ENCODE data around the gene MCM6. TPM values are rescaled to one million over a fixed set of nuclear protein-coding genes. Genes with fewer than 3 reads are reported as not detected.
"Not testable (repeated sequence)": the region's sequence is repeated elsewhere in the genome, so short reads cannot be mapped to it uniquely, and the experiment has no call there.

MCM6 gene
- total RNA-seq, 1 donor from 2014 or later = 74.4 TPM

DNA sequence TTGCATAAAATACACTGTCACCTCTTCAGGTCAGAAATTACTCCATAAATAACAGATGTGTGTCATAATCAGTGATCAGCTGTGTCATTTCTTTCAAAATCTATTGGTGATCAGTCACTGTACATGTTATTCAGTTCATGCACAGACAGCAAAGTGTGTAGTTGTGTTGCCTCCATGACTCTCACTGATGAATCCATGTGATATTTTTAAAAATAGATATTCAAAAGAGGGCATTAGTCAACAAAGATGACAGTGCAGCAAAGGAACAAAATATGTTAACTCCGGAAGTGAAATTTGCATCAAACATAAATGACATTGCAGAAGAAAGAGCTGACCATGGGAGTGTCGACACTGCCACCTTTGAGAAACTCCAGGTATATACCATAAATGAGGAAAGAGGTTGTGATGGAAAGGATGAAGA lies 17.1 kb upstream of the MCM6 start:
- Mint-ChIP-seq H3K4me3 (no peak overlapping the region), H3K27ac (no peak overlapping the region), H3K9me3 (peaks cover 2% of the 10 kb centered on the region), H3K27me3 (ENCODE audit: insufficient read depth, low read depth) (no peaks in the 10 kb centered on the region), H3K4me1 (no peaks in the 10 kb centered on the region), H3K36me3 (no peaks in the 10 kb centered on the region)
- Histone ChIP-seq H4K20me1 (ENCODE audit: low read depth) (no peaks in the 10 kb centered on the region), H3K79me2 (ENCODE audit: low read depth) (no peaks in the 10 kb centered on the region), H3K36me3 (no peaks in the 10 kb centered on the region), H3K9me3 (ENCODE audit: low read depth) (no peaks in the 10 kb centered on the region), H3K4me3 (no peak overlapping the region), H2AFZ (replicated peaks) (no peak overlapping the region), H3K27ac (no peak overlapping the region), H3K4me2 (no peak overlapping the region), H3F3A (ENCODE audit: low read depth) (no peaks in the 10 kb centered on the region), H3K4me1 (no peaks in the 10 kb centered on the region), H3K27me3 (no peaks in the 10 kb centered on the region), H3K9ac (no peak overlapping the region)
- TF ChIP-seq EZH2phosphoT487 (IDR thresholded peaks at IDR 0.05) (no peak), EZH2 (IDR thresholded peaks at IDR 0.05) (no peak)
- TF ChIP-seq, protein P1, sequence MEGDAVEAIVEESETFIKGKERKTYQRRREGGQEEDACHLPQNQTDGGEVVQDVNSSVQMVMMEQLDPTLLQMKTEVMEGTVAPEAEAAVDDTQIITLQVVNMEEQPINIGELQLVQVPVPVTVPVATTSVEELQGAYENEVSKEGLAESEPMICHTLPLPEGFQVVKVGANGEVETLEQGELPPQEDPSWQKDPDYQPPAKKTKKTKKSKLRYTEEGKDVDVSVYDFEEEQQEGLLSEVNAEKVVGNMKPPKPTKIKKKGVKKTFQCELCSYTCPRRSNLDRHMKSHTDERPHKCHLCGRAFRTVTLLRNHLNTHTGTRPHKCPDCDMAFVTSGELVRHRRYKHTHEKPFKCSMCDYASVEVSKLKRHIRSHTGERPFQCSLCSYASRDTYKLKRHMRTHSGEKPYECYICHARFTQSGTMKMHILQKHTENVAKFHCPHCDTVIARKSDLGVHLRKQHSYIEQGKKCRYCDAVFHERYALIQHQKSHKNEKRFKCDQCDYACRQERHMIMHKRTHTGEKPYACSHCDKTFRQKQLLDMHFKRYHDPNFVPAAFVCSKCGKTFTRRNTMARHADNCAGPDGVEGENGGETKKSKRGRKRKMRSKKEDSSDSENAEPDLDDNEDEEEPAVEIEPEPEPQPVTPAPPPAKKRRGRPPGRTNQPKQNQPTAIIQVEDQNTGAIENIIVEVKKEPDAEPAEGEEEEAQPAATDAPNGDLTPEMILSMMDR (IDR thresholded peaks at IDR 0.05) = no peak
- no peak for DNase-seq (ENCODE audit: low spot score)

DNA sequence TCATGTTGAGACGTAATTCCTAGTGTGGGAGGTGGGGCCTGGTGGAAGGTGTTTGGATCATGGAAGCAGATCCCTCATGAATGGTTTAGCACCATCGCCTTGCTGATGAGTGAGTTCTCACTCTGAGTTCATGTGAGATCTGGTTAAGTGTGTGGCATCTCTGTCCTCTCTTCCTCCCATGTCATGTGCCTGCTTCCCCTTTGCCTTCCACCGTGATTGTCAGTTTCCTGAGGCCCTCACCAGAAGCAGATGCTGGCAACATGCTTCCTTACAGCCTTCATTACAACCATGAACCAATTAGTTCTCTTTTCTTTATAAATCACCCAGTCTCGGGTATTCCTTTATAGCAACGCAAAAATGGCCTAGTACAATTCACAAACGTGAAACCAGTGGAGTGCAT lies 14.6 kb upstream of the MCM6 start:
- Histone ChIP-seq H3K4me1 (no peaks in the 10 kb centered on the region), H4K20me1 (ENCODE audit: low read depth) (no peaks in the 10 kb centered on the region), H2AFZ (replicated peaks) (peak overlapping the region; percentile 27), H3K27me3 (no peaks in the 10 kb centered on the region), H3K4me3 (no peak overlapping the region), H3K36me3 (no peaks in the 10 kb centered on the region), H3K9me3 (ENCODE audit: low read depth) (no peaks in the 10 kb centered on the region), H3F3A (ENCODE audit: low read depth) (no peaks in the 10 kb centered on the region), H3K27ac (no peak overlapping the region), H3K9ac (no peak overlapping the region), H3K79me2 (ENCODE audit: low read depth) (no peaks in the 10 kb centered on the region), H3K4me2 (no peak overlapping the region)
- H3K4me3 Mint-ChIP-seq = no peak overlapping the region
- peaks cover 7% of the 10 kb centered on the region for H3K9me3 Mint-ChIP-seq
- no peaks in the 10 kb centered on the region for H3K4me1 Mint-ChIP-seq
- H3K27ac Mint-ChIP-seq = no peak overlapping the region
- no peaks in the 10 kb centered on the region for H3K27me3 Mint-ChIP-seq (ENCODE audit: insufficient read depth, low read depth)
- no peak for DNase-seq (ENCODE audit: low spot score)
- TF ChIP-seq EZH2phosphoT487 (IDR thresholded peaks at IDR 0.05) (no peak), EZH2 (IDR thresholded peaks at IDR 0.05) (no peak)
- H3K36me3 Mint-ChIP-seq = peaks cover 2% of the 10 kb centered on the region

DNA sequence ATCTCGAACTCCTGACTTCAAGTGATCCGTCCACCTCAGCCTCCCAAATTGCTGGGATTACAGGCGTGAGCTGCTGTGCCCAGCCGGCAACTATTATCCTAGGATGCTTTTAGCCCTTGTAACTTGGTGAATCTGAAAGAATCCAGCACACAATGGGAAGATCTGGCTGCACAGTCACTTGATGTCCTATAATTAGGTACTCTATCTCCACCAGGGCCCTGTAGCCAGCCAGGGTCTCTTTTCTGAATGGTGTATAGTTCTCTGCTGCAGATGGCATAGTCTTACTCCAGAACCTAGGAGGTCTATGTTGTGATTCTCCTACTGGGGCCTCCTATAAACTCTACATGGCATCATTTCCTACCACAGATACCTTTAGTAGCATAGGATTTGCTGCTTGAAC lies 13.9 kb upstream of the MCM6 start:
- Mint-ChIP-seq H3K36me3 (peaks cover 2% of the 10 kb centered on the region), H3K27ac (no peak overlapping the region), H3K4me1 (no peaks in the 10 kb centered on the region), H3K9me3 (peaks cover 7% of the 10 kb centered on the region), H3K27me3 (ENCODE audit: insufficient read depth, low read depth) (no peaks in the 10 kb centered on the region), H3K4me3 (no peak overlapping the region)
- H3K79me2 ChIP-seq (ENCODE audit: low read depth) = no peaks in the 10 kb centered on the region
- no peak overlapping the region for H2AFZ ChIP-seq (replicated peaks)
- no peak overlapping the region for H3K9ac ChIP-seq
- TF ChIP-seq, protein P1 (IDR thresholded peaks at IDR 0.05) = no peak
- no peak for TF ChIP-seq EZH2phosphoT487 (IDR thresholded peaks at IDR 0.05)
- TF ChIP-seq EZH2 (IDR thresholded peaks at IDR 0.05) = no peak
- no peak overlapping the region for H3K27ac ChIP-seq
- no peaks in the 10 kb centered on the region for H3K27me3 ChIP-seq
- H4K20me1 ChIP-seq (ENCODE audit: low read depth) = no peaks in the 10 kb centered on the region
- no peaks in the 10 kb centered on the region for H3K36me3 ChIP-seq
- H3K4me3 ChIP-seq = no peak overlapping the region
- DNase-seq (ENCODE audit: low spot score) = no peak
- no peak overlapping the region for H3K4me2 ChIP-seq
- H3K9me3 ChIP-seq (ENCODE audit: low read depth) = no peaks in the 10 kb centered on the region
- no peaks in the 10 kb centered on the region for H3K4me1 ChIP-seq
- no peaks in the 10 kb centered on the region for H3F3A ChIP-seq (ENCODE audit: low read depth)

DNA sequence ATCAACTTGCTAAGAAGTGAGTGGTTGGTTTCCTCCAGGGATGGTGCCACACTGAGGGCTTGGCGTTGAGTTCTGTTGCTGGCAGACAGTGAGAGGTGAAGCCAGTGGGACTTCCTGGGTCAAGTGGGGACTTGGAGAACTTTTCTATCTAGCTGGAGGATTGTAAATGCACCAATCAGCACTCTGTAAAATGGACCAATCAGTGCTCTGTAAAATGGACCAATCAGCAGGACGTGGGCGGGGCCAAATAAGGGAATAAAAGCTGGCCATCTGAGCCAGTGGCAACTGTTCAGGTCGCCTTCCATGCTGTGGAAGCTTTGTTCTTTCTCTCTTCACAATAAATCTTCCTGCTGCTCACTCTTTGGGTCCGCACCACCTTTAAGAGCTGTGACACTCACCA lies 12.3 kb upstream of the MCM6 start:
- not testable (repeated sequence) for H3K27ac Mint-ChIP-seq; H3K36me3 ChIP-seq; H3K79me2 ChIP-seq (ENCODE audit: low read depth); H3K9me3 ChIP-seq (ENCODE audit: low read depth); H2AFZ ChIP-seq (replicated peaks); H3K9ac ChIP-seq; H3K4me2 ChIP-seq; H3K27me3 Mint-ChIP-seq (ENCODE audit: insufficient read depth, low read depth); H3K4me3 ChIP-seq; H4K20me1 ChIP-seq (ENCODE audit: low read depth); H3K27ac ChIP-seq; H3K4me1 Mint-ChIP-seq; H3K27me3 ChIP-seq; H3K4me1 ChIP-seq; H3K36me3 Mint-ChIP-seq; H3K4me3 Mint-ChIP-seq; H3F3A ChIP-seq (ENCODE audit: low read depth); H3K9me3 Mint-ChIP-seq; DNase-seq (ENCODE audit: low spot score)

Measured in neural progenitor cell (in vitro differentiated cells).